Retinal pigment epithelial cell (primary cell): ENCODE data around the gene OR5H14.

Source experiments
- DNase-seq: peaks from one replicate; pipeline ENCODE4 v3.0.0-alpha.2; 2010; ENCODE audit warnings: low read depth
- H3K4me3 ChIP-seq: 2 replicates; pipeline ENCODE4 v1.5.1; 2011; ENCODE audit warnings: mild to moderate bottlenecking, low read length, control low read depth, moderate library complexity
- TF ChIP-seq, protein P1 (sequence below): conservative IDR thresholded peaks from 2 replicates; pipeline ENCODE4 v1.5.1; 2011; ENCODE audit warnings: low read depth, low read length, control low read depth, inconsistent platforms

The OR5H14 gene

DNA sequence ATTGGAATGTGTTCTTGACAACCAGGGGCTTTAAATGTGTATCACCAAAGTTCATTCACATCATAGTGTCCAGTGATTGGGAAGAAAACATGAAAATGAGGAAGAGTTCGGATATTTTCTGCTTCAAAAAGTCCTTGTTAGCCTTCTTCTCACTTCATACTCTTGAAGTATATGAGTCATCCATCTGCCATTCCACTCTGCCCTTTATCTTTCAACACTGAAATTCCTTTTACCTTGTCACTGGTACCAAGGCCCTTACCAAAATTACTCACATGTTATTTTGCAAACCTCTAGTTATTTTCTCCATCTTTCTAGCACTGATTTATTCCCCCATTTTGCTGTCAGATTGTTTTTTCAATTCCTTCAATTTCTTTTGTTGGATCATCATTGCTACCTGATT, 51.7 kb downstream of the OR5H14 start:
- TF ChIP-seq, protein P1, sequence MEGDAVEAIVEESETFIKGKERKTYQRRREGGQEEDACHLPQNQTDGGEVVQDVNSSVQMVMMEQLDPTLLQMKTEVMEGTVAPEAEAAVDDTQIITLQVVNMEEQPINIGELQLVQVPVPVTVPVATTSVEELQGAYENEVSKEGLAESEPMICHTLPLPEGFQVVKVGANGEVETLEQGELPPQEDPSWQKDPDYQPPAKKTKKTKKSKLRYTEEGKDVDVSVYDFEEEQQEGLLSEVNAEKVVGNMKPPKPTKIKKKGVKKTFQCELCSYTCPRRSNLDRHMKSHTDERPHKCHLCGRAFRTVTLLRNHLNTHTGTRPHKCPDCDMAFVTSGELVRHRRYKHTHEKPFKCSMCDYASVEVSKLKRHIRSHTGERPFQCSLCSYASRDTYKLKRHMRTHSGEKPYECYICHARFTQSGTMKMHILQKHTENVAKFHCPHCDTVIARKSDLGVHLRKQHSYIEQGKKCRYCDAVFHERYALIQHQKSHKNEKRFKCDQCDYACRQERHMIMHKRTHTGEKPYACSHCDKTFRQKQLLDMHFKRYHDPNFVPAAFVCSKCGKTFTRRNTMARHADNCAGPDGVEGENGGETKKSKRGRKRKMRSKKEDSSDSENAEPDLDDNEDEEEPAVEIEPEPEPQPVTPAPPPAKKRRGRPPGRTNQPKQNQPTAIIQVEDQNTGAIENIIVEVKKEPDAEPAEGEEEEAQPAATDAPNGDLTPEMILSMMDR: no peak
- H3K4me3 ChIP-seq: no peak overlapping the region
- no peak for DNase-seq
